Islet of Langerhans (tissue), 1 donor: ENCODE measurements around the gene AHCYL1.

Experiments used
- FAIRE-seq: peaks from one replicate; lab custom pipeline; 2011; peaks lifted over from hg19 to GRCh38; lab: Jason Lieb, UNC

AHCYL1 gene

GRCh38 chr1:110039641-110040040 lies 55.1 kb downstream of the AHCYL1 start:
- no peak for FAIRE-seq

GRCh38 chr1:110040548-110040947 lies 56.0 kb downstream of the AHCYL1 start:
- no peak for FAIRE-seq

GRCh38 chr1:110043016-110043415 lies 58.5 kb downstream of the AHCYL1 start:
- no peak for FAIRE-seq

- no peak for FAIRE-seq
Observed at GRCh38 chr1:110047463-110047862, 62.9 kb downstream of the AHCYL1 start.

GRCh38 chr1:110048240-110048639 lies 63.7 kb downstream of the AHCYL1 start:
- FAIRE-seq: no peak

- FAIRE-seq: no peak
Observed at GRCh38 chr1:110048923-110049601, 64.5 kb downstream of the AHCYL1 start.

GRCh38 chr1:110049801-110050601 lies 65.4 kb downstream of the AHCYL1 start:
- FAIRE-seq: no peak

- no peak for FAIRE-seq
Observed at GRCh38 chr1:110050602-110051261, 66.2 kb downstream of the AHCYL1 start.

GRCh38 chr1:110051262-110051648 lies 66.7 kb downstream of the AHCYL1 start:
- FAIRE-seq: no peak

GRCh38 chr1:110053552-110054428 lies 69.2 kb downstream of the AHCYL1 start:
- no peak for FAIRE-seq

- FAIRE-seq: no peak
Observed at GRCh38 chr1:110055493-110056284, 71.1 kb downstream of the AHCYL1 start.

GRCh38 chr1:110056285-110056683 lies 71.7 kb downstream of the AHCYL1 start:
- FAIRE-seq: no peak

GRCh38 chr1:110056776-110057175 lies 72.2 kb downstream of the AHCYL1 start:
- FAIRE-seq: no peak

- FAIRE-seq: no peak
Observed at GRCh38 chr1:110057963-110058518, 73.5 kb downstream of the AHCYL1 start.

- no peak for FAIRE-seq
Observed at GRCh38 chr1:110058591-110058990, 74.0 kb downstream of the AHCYL1 start.

- FAIRE-seq: no peak
Observed at GRCh38 chr1:110059133-110059863, 74.7 kb downstream of the AHCYL1 start.

- no peak for FAIRE-seq
Observed at GRCh38 chr1:110060034-110060661, 75.6 kb downstream of the AHCYL1 start.

- FAIRE-seq: no peak
Observed at GRCh38 chr1:110060662-110061060, 76.1 kb downstream of the AHCYL1 start.

- no peak for FAIRE-seq
Observed at GRCh38 chr1:110061341-110061740, 76.8 kb downstream of the AHCYL1 start.

- FAIRE-seq: no peak
Observed at GRCh38 chr1:110062612-110063011, 78.0 kb downstream of the AHCYL1 start.
